GM12874 (cell line): ENCODE measurements around the gene SLC3A2.

Experiments
- CTCF ChIP-seq: IDR thresholded peaks from 2 replicates; pipeline ENCODE4 v1.5.1; 2011; ENCODE audit warnings: low read depth, mild to moderate bottlenecking, control low read depth, low read length, moderate library complexity; ENCODE audit not compliant: insufficient read depth

SLC3A2 gene

GRCh38 chr11:62851807-62852522, 28.7 kb upstream of the SLC3A2 start:
- no peak for TF ChIP-seq CTCF

- TF ChIP-seq CTCF: no peak
Measured at GRCh38 chr11:62852523-62853188, 28.0 kb upstream of the SLC3A2 start.

GRCh38 chr11:62853279-62853965, 27.3 kb upstream of the SLC3A2 start:
- TF ChIP-seq CTCF: no peak

GRCh38 chr11:62854013-62854824, 26.5 kb upstream of the SLC3A2 start:
- TF ChIP-seq CTCF: no peak

- TF ChIP-seq CTCF: no peak
Measured at GRCh38 chr11:62854825-62855570, 25.7 kb upstream of the SLC3A2 start.

GRCh38 chr11:62855571-62856332, 24.9 kb upstream of the SLC3A2 start:
- no peak for TF ChIP-seq CTCF
